Activated gamma-delta T cell (primary cell): ENCODE results near the gene PDAP1.
"Not testable (repeated sequence)": the region's sequence is repeated elsewhere in the genome, so short reads cannot be mapped to it uniquely, and the experiment has no call there.

Experiments used
- DNase-seq: peaks from one replicate; lab custom pipeline; 2025; lab: John Stamatoyannopoulos, UW

The PDAP1 gene

GRCh38 chr7:99375070-99375807 is 33.2 kb downstream of the PDAP1 start:
- peak; percentile 51 for DNase-seq

- DNase-seq, result peak; percentile 79
These were observed 34.0 kb downstream of the PDAP1 start, which contains the start of gene ARPC1B for GRCh38 chr7:99374111-99375064. Gene ARPC1B (plus strand): TSS chr7:99374730. CDS start chr7:99385715, 10,985 bp downstream.

GRCh38 chr7:99373091-99374066 is 35.0 kb downstream of the PDAP1 start:
- no peak for DNase-seq

- DNase-seq, result no peak
These were observed 35.9 kb downstream of the PDAP1 start for GRCh38 chr7:99372275-99373090.

- no peak for DNase-seq
These were observed 36.9 kb downstream of the PDAP1 start for GRCh38 chr7:99371376-99371920.

GRCh38 chr7:99369767-99370391 is 38.5 kb downstream of the PDAP1 start:
- no peak for DNase-seq

GRCh38 chr7:99368750-99369389 is 39.5 kb downstream of the PDAP1 start:
- DNase-seq, result no peak

GRCh38 chr7:99366646-99367045 is 41.8 kb downstream of the PDAP1 start:
- no peak for DNase-seq

- DNase-seq, result peak; percentile 34
These were observed 42.9 kb downstream of the PDAP1 start for GRCh38 chr7:99365318-99366141.

- no peak for DNase-seq
These were observed 45.1 kb downstream of the PDAP1 start for GRCh38 chr7:99363286-99363685.

GRCh38 chr7:99362801-99363200 is 45.6 kb downstream of the PDAP1 start:
- no peak for DNase-seq

- DNase-seq, result no peak
These were observed 48.8 kb downstream of the PDAP1 start for GRCh38 chr7:99359465-99360154.

- not testable (repeated sequence) for DNase-seq
These were observed 49.9 kb downstream of the PDAP1 start for GRCh38 chr7:99358521-99358920.

- DNase-seq, result no peak
These were observed 50.5 kb downstream of the PDAP1 start for GRCh38 chr7:99357701-99358490.

- DNase-seq, result no peak
These were observed 53.3 kb downstream of the PDAP1 start for GRCh38 chr7:99355098-99355497.

GRCh38 chr7:99352247-99352646 is 56.1 kb downstream of the PDAP1 start:
- DNase-seq, result no peak

- DNase-seq, result not testable (repeated sequence)
These were observed 57.8 kb downstream of the PDAP1 start for GRCh38 chr7:99350641-99351040.
